ENCODE data around the gene ANKUB1.

GRCh38 chr3:149808209-149808829, 16.0 kb upstream of the ANKUB1 start:
- TF ChIP-seq CTCF (IDR thresholded peaks at IDR 0.05; ENCODE audit: insufficient read depth, low read length, poor library complexity, severe bottlenecking) (peak; percentile 68), EZH2phosphoT487 (conservative IDR thresholded peaks at IDR 0.05; ENCODE audit: low read length) (no peak)
